HG03571 (cell line): ENCODE results near the gene AGPS.
"Not testable (repeated sequence)": the region's sequence is repeated elsewhere in the genome, so short reads cannot be mapped to it uniquely, and the experiment has no call there.

Experiments used
- ATAC-seq: cut with Tn5 transposase; IDR thresholded peaks from one replicate; pipeline ENCODE4 v1.9.1; 2021; ENCODE audit not compliant: unreplicated experiment

AGPS gene

GRCh38 chr2:177410629-177411028 is 18.1 kb downstream of the AGPS start:
- ATAC-seq = not testable (repeated sequence)

- no peak for ATAC-seq
Observed at GRCh38 chr2:177413703-177414102, 21.1 kb downstream of the AGPS start.

DNA sequence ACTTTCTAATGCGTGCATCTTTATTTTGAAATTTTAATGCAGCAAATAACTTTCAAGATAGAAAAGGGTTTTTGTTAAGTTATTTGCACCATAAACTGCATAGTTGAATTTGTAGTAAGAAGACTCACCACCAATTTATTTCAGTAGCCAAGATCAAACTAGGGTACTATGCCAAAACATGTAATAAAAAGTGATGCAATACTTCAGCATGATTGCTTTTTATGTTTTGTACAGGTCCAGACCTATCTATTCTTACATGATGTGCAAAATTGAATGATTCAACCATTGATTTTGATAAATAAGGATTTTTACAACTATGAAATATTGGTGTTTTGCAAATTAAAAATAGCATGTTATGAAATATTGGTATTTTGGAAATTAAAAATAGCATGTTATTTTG is 26.7 kb downstream of the AGPS start:
- ATAC-seq = no peak

GRCh38 chr2:177422271-177422670 is 29.7 kb downstream of the AGPS start:
- ATAC-seq = no peak

DNA sequence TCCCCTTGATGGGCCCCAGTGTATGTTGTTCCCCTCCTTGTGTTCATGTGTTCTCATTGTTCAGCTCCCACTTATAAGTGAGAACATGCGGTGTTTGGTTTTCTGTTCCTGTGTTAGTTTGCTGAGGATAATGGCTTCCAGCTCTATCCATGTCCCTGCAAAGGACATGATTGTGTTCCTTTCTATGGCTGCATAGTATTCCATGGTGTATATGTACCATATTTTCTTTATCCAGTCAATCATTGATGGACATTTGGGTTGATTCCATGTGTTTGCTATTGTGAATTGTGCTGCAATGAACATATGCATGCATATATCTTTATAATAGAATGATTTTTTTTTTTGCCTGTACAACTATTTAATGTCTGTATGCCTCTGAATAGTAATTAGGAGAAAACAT is 31.5 kb downstream of the AGPS start:
- not testable (repeated sequence) for ATAC-seq

DNA sequence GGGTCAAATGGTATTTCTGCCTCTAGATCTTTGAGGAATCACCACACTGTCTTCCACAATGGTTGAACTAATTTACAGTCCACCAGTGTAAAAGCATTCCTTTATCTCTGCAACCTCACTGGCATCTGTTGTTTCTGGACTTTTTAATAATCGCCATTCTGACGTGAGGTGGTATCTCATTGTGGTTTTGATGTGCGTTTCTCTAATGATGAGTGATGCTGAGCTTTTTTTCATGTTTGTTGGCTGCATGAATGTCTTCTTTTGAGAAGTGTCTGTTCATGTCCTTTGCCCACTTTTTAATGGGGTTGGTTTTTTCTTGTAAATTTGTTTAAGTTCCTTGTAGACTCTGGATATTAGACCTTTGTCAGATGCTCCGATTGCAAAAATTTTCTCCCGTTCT is 32.0 kb downstream of the AGPS start:
- not testable (repeated sequence) for ATAC-seq

- ATAC-seq = no peak
Observed at GRCh38 chr2:177427316-177427715, 34.7 kb downstream of the AGPS start.

GRCh38 chr2:177427936-177428335 is 35.4 kb downstream of the AGPS start:
- ATAC-seq = not testable (repeated sequence)

DNA sequence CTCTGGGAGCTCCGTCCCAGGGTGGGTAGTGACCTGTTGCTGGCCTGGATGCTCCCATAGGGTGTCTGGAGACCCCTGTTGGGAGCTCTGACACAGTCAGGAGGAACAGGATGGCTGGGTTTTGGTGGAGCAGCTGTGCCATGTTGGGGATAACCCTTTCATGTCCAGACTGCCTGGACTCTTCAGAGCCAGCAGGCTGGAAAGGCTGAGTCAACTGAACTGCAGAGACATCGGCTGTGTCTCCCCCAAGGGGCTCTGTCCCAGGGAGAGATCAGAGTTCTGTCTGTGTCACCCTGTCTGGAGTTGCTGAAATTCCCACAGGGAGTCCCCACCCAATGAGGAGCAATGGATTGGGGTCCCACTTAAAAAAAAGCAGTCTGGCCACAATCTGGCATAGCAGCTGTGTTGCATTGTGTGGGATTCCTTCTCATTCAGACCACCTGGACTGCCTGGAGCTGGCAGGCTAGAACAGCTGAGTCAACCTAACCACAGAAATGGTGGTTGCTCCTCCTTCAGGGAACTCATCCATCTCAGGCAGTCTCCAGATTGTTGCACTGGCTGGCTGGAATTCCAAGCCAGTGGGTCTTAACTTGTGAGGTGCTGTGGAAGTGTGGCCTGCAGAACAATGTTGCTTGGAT is 37.2 kb downstream of the AGPS start:
- ATAC-seq = no peak

DNA sequence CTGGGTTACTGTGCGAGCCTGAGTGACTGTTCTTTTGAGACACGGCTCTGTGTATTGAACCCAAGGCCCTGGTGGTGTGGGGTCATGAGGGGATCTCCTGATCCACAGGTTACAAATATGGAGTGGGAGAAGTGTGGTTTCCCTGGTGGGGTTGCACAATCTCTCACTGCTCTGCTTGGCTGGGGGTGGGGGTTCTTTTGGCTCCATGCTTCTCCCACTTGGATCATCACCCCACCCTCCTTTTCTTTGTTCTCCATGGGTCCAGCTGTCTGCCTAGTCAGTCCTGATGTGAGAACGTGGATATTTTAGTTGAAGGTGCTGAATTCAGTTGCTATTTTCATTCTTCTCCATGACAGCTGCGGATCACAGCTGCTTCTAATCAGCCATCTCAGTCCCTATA is 37.8 kb downstream of the AGPS start:
- ATAC-seq = no peak

- not testable (repeated sequence) for ATAC-seq
Observed at GRCh38 chr2:177431111-177431725, 38.6 kb downstream of the AGPS start.

DNA sequence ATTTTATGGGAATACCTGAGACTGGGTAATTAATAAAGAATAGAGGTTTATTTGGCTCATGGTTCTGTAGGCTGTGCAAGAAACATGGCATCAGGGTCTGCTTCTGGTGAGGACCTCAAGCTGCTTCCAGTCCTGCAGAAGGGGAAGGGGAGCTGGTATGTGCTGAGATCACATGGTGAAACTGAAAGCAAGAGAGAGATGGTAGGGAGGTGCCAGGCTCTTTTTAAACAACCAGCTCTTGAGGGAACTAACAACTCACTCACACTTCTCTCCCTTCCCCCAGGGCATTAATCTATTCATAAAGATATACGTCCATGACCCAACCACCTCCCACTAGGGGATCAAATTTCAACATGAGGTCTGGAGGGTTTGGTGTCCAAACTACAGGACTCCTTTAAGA is 40.1 kb downstream of the AGPS start:
- ATAC-seq = no peak

DNA sequence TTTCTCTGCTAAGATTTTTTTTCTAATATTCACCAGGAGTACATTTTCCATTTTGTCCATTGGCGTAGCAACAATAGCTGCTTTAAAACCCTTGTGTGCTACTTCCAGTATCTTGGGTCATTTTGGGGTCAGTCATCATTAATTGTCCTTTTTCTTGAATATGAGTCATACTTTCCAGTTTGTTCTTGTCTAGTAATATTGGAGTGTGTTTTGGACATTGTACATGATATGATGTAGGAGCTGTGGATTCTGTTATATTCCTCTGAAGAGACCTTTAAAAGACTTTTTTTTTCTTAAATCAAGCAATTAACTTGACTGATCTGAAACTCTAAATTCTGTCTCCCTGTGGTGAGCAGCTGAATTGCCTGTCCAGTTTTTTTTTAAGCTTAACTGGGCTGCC is 40.8 kb downstream of the AGPS start:
- no peak for ATAC-seq

DNA sequence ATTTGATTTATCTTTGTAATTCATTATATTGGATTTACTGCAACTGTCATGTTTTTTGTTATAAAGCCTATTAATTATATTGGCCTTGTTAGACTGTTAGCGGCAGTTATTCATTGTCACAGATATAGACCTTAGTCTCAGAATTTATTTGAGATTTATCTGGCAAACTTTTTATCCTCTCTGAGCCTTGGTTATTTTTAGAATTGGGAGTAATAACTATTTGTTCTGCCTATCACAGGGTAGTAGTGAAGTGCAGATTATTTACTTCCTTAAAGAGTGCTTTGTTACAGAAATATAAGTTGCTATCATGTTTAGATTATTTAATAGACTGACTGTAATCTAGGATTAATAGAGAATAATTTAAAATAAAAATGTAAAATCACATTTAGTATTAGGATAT is 41.9 kb downstream of the AGPS start:
- no peak for ATAC-seq

GRCh38 chr2:177445200-177445599 is 52.6 kb downstream of the AGPS start:
- ATAC-seq = no peak

GRCh38 chr2:177448031-177448430 is 55.5 kb downstream of the AGPS start:
- no peak for ATAC-seq

DNA sequence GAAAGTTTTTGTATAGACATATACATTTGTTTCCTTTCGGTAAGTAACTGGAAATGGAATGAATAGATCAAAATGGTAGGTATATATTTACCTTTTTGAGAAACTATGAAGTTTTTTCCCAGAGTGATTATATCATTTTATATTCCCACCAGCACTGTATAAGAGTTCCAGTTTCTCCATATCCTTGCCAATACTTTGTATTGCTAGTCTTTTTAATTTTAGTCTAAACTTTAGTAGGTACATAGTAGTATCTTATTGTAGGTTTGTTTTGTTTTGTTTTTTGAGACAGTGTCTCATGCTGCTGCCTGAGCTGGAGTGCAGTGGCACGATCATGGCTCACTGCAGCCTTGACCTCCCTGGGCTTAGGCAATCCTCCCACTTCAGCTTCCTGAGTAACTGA is 56.6 kb downstream of the AGPS start:
- no peak for ATAC-seq

GRCh38 chr2:177455187-177455586 is 62.6 kb downstream of the AGPS start:
- ATAC-seq = no peak

- ATAC-seq = not testable (repeated sequence)
Observed at GRCh38 chr2:177459756-177460155, 67.2 kb downstream of the AGPS start.

GRCh38 chr2:177460973-177461585 is 68.5 kb downstream of the AGPS start:
- ATAC-seq = no peak

DNA sequence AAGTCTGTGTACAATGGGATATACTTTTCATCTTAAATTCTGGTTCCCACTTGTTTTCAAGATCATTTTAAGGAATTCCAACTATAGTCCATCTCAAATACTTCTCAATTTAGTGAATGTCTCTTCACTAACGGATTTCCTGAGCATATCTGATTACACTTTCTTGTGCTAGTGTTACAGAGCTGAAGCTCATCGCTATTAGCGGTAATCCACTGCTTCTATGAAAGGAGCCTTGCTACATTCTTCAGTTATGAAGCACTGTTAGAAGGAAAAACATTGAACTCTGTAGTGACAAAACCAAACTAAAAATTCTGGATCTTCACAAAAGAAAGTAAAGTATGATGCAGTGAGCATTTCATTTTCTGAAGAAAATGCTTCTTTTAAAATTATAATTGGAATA is 72.0 kb downstream of the AGPS start:
- ATAC-seq = no peak

DNA sequence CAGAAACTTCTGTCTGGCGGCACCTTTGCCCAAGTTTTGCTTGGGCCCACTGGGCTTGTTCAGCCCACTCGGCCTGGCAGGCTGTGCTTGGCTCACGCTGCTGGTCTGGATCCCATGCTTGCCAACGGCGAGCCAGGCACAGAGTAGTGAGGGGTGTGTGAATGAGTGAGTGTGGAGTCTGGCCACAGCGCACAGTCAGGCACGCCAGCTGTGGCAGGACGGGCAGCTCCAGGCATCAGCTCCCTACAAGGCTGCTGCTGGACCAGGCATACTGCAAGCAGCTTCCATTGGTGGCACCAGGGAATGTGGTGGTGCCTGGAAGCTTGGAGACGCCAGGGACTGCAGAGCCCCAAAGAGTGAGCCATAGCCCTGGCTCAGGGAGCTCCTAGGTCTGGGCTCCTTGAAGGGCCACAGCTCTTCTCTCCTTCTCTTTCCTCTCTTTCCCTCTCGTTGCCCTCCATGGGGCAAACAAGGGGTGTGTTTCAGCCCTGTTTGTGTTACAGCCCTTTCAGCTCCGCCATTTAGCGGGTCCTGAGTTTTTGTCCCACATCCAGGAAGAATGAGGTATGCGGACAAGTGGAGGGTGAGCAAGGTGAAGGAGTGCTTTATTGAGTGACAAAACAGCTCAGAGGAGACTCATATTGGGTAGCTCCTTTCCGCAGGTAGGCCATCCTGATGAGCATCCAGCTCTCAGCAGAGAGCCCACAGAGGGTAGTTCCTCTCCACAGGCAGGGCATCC is 73.0 kb downstream of the AGPS start:
- no peak for ATAC-seq
